GM19468 (cell line): Measurements from ENCODE around the gene DISC1.
"Not testable (repeated sequence)": the region's sequence is repeated elsewhere in the genome, so short reads cannot be mapped to it uniquely, and the experiment has no call there.

Experiments
- ATAC-seq: cut with Tn5 transposase; IDR thresholded peaks from one replicate; pipeline ENCODE4 v1.9.1; 2021; ENCODE audit warnings: mild to moderate bottlenecking, moderate library complexity, moderate number of reproducible peaks; ENCODE audit not compliant: unreplicated experiment; ENCODE audit errors: extremely low read depth

DISC1 gene

GRCh38 chr1:231966983-231967382, 340.4 kb downstream of the DISC1 start:
- ATAC-seq, result no peak

- ATAC-seq, result no peak
Observed at GRCh38 chr1:231969076-231969475, 342.5 kb downstream of the DISC1 start.

GRCh38 chr1:231969761-231970160, 343.2 kb downstream of the DISC1 start:
- ATAC-seq, result not testable (repeated sequence)

GRCh38 chr1:231970684-231971083, 344.1 kb downstream of the DISC1 start:
- no peak for ATAC-seq

- ATAC-seq, result no peak
Observed at GRCh38 chr1:231971397-231972110, 345.0 kb downstream of the DISC1 start.

- ATAC-seq, result no peak
Observed at GRCh38 chr1:231972111-231972445, 345.5 kb downstream of the DISC1 start.

GRCh38 chr1:231973830-231974229, 347.2 kb downstream of the DISC1 start:
- ATAC-seq, result no peak

GRCh38 chr1:231976231-231976630, 349.6 kb downstream of the DISC1 start:
- no peak for ATAC-seq

- ATAC-seq, result no peak
Observed at GRCh38 chr1:231981675-231982074, 355.1 kb downstream of the DISC1 start.

GRCh38 chr1:231982871-231983587, 356.4 kb downstream of the DISC1 start:
- no peak for ATAC-seq

GRCh38 chr1:231983588-231984193, 357.1 kb downstream of the DISC1 start:
- no peak for ATAC-seq

GRCh38 chr1:231985296-231986023, 358.9 kb downstream of the DISC1 start:
- no peak for ATAC-seq

GRCh38 chr1:231986631-231987336, 360.2 kb downstream of the DISC1 start:
- ATAC-seq, result no peak

GRCh38 chr1:231990388-231990787, 363.8 kb downstream of the DISC1 start:
- ATAC-seq, result no peak

- ATAC-seq, result no peak
Observed at GRCh38 chr1:231991231-231991630, 364.6 kb downstream of the DISC1 start.

GRCh38 chr1:231993968-231994455, 367.4 kb downstream of the DISC1 start:
- ATAC-seq, result no peak

- ATAC-seq, result no peak
Observed at GRCh38 chr1:231998791-231999190, 372.2 kb downstream of the DISC1 start.

- ATAC-seq, result no peak
Observed at GRCh38 chr1:232005300-232005699, 378.7 kb downstream of the DISC1 start.

GRCh38 chr1:232009741-232010140, 383.2 kb downstream of the DISC1 start:
- no peak for ATAC-seq

- ATAC-seq, result no peak
Observed at GRCh38 chr1:232011961-232012360, 385.4 kb downstream of the DISC1 start.
